Gastroesophageal sphincter (tissue), 3 donors: Measurements from ENCODE around the gene SLC24A3.

ENCODE experiments used
- EP300 ChIP-seq: sonication (generic); formaldehyde crosslinking; IDR thresholded peaks from one replicate; pipeline ENCODE4 v1.6.1; 2017; ENCODE audit warnings: antibody characterized with exemption, mild to moderate bottlenecking
- POLR2AphosphoS5 ChIP-seq: sonication (generic); formaldehyde crosslinking; IDR thresholded peaks from one replicate; pipeline ENCODE4 v1.6.1; 2017; ENCODE audit warnings: antibody characterized with exemption
- TF ChIP-seq, protein P1 (sequence below), 4 experiments: fragments of 200-600 bp in 2 of 4; fragments of 450-650 bp in 2 of 4; sonication (generic) in 1 of 4; IDR thresholded peaks; one replicate each; pipeline ENCODE4 v1.5.1; 2017 to 2019; ENCODE audit warnings: antibody characterized with exemption in 4 of 4, mild to moderate bottlenecking in 2 of 4, moderate library complexity in 2 of 4

DNA sequence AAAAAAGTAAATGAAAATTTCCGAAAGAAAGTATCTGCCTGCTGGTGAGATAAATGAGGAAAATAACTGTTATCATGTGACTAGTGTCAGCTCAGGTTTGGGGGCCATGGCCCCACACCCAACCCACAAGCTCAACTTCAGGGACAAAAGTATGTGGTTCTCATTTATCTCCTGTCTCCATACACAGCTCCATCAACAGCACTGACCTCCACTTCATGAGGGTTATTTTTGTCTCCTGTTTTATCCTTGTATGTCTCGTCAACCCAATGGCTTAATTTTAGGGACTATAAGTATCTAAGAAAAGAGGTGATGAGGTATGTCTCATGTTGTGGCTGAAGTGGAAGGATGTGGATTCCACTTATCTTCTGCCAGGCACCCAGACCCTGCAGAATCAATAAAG is 274.0 kb downstream of the SLC24A3 start:
- TF ChIP-seq, protein P1, sequence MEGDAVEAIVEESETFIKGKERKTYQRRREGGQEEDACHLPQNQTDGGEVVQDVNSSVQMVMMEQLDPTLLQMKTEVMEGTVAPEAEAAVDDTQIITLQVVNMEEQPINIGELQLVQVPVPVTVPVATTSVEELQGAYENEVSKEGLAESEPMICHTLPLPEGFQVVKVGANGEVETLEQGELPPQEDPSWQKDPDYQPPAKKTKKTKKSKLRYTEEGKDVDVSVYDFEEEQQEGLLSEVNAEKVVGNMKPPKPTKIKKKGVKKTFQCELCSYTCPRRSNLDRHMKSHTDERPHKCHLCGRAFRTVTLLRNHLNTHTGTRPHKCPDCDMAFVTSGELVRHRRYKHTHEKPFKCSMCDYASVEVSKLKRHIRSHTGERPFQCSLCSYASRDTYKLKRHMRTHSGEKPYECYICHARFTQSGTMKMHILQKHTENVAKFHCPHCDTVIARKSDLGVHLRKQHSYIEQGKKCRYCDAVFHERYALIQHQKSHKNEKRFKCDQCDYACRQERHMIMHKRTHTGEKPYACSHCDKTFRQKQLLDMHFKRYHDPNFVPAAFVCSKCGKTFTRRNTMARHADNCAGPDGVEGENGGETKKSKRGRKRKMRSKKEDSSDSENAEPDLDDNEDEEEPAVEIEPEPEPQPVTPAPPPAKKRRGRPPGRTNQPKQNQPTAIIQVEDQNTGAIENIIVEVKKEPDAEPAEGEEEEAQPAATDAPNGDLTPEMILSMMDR (IDR thresholded peaks at IDR 0.05), result no peak
- TF ChIP-seq POLR2AphosphoS5 (no peak), EP300 (no peak)
